WTC11 (cell line): ENCODE measurements around the gene FGF14. TPM values are rescaled to one million over a fixed set of nuclear protein-coding genes. Genes with fewer than 3 reads are reported as not detected.

Source experiments
- ATAC-seq: fragments of 200-7000 bp; cut with Tn5 transposase; 2 replicates; pipeline ENCODE4 v1.10.0; 2021; ENCODE audit warnings: mild to moderate bottlenecking, moderate library complexity
- CTCF ChIA-PET: fragments of 300-600 bp; sonication (Branson Sonifier 250); formaldehyde crosslinking; loops from one replicate; lab custom pipeline; 2021; ENCODE audit warnings: antibody characterized with exemption; lab: Charles Lee
- POLR2A ChIA-PET: fragments of 350-600 bp; sonication (Branson Sonifier 250); formaldehyde crosslinking; loops from one replicate; lab custom pipeline; 2021; ENCODE audit warnings: antibody characterized with exemption; lab: Charles Lee
- DNase-seq: peaks from one replicate; pipeline ENCODE4 v3.0.0; 2021; ENCODE audit warnings: low spot score
- H3K27ac Mint-ChIP-seq: 2 replicates; pipeline ENCODE4 v1.8.0; 2021; ENCODE audit warnings: mixed read lengths
- H3K27me3 Mint-ChIP-seq: 2 replicates; pipeline ENCODE4 v1.8.0; 2021; ENCODE audit warnings: low read depth, mild to moderate bottlenecking, moderate library complexity, mixed read lengths
- H3K36me3 Mint-ChIP-seq: 2 replicates; pipeline ENCODE4 v1.8.0; 2021; ENCODE audit warnings: mixed read lengths
- H3K4me1 Mint-ChIP-seq: 2 replicates; pipeline ENCODE4 v1.8.0; 2022; ENCODE audit warnings: mixed read lengths
- H3K4me3 Mint-ChIP-seq: 2 replicates; pipeline ENCODE4 v1.8.0; 2021; ENCODE audit warnings: mild to moderate bottlenecking, moderate library complexity, mixed read lengths
- H3K9me3 Mint-ChIP-seq: 2 replicates; pipeline ENCODE4 v1.8.0; 2021; ENCODE audit warnings: mixed read lengths
- ARID4B ChIP-seq: sonication (generic); formaldehyde crosslinking; IDR thresholded peaks from 2 replicates; pipeline ENCODE4 v1.8.0; 2023; ENCODE audit warnings: missing genetic modification reagents, mild to moderate bottlenecking, borderline replicate concordance
- CREM ChIP-seq: sonication (generic); formaldehyde crosslinking; IDR thresholded peaks from 2 replicates; pipeline ENCODE4 v1.8.1; 2022; ENCODE audit warnings: mild to moderate bottlenecking, missing genetic modification reagents, moderate library complexity
- ERG ChIP-seq: fragments of 250-450 bp; sonication (Bioruptor Pico); IDR thresholded peaks from 2 replicates; pipeline ENCODE4 v1.8.0; 2021; ENCODE audit warnings: mild to moderate bottlenecking
- ESRRA ChIP-seq: sonication (generic); formaldehyde crosslinking; IDR thresholded peaks from 2 replicates; pipeline ENCODE4 v1.8.1; 2022; ENCODE audit warnings: mild to moderate bottlenecking, missing genetic modification reagents, borderline replicate concordance
- FOXP4 ChIP-seq: sonication (generic); formaldehyde crosslinking; IDR thresholded peaks from 2 replicates; pipeline ENCODE4 v1.8.0; 2022; ENCODE audit warnings: mild to moderate bottlenecking, missing genetic modification reagents
- GRHL2 ChIP-seq: fragments of 250-450 bp; sonication (Bioruptor Pico); IDR thresholded peaks from 2 replicates; pipeline ENCODE4 v1.8.0; 2022; ENCODE audit warnings: mild to moderate bottlenecking, moderate library complexity; ENCODE audit not compliant: insufficient replicate concordance, severe bottlenecking
- HMGXB4 ChIP-seq: sonication (generic); formaldehyde crosslinking; IDR thresholded peaks from 2 replicates; pipeline ENCODE4 v1.8.1; 2023; ENCODE audit warnings: mild to moderate bottlenecking, moderate library complexity, missing genetic modification reagents
- NFATC4 ChIP-seq: fragments of 250-450 bp; sonication (Bioruptor Pico); IDR thresholded peaks from 2 replicates; pipeline ENCODE4 v1.9.0; 2021; ENCODE audit warnings: mild to moderate bottlenecking
- NR3C1 ChIP-seq: sonication (generic); formaldehyde crosslinking; conservative IDR thresholded peaks from 2 replicates; pipeline ENCODE4 v1.8.1; 2023; ENCODE audit warnings: low read depth, mild to moderate bottlenecking, missing genetic modification reagents
- SOX15 ChIP-seq: fragments of 250-450 bp; sonication (Bioruptor Pico); IDR thresholded peaks from 2 replicates; pipeline ENCODE4 v1.9.0; 2021; ENCODE audit warnings: mild to moderate bottlenecking
- STAT6 ChIP-seq: sonication (generic); formaldehyde crosslinking; conservative IDR thresholded peaks from 2 replicates; pipeline ENCODE4 v1.8.1; 2023; ENCODE audit warnings: mild to moderate bottlenecking, low read depth, missing genetic modification reagents, moderate library complexity
- USF2 ChIP-seq: sonication (generic); formaldehyde crosslinking; IDR thresholded peaks from 2 replicates; pipeline ENCODE4 v1.8.1; 2023; ENCODE audit warnings: mild to moderate bottlenecking, missing genetic modification reagents, moderate library complexity
- ZMAT4 ChIP-seq: fragments of 250-450 bp; sonication (Bioruptor Pico); IDR thresholded peaks from 2 replicates; pipeline ENCODE4 v1.9.0; 2021; ENCODE audit warnings: mild to moderate bottlenecking
- ZNF416 ChIP-seq: fragments of 250-450 bp; sonication (Bioruptor Pico); IDR thresholded peaks from 2 replicates; pipeline ENCODE4 v1.9.0; 2021; ENCODE audit warnings: mild to moderate bottlenecking, inconsistent platforms
- ZNF423 ChIP-seq: fragments of 250-450 bp; sonication (Bioruptor Pico); IDR thresholded peaks from 2 replicates; pipeline ENCODE4 v2.1.2; 2022; ENCODE audit warnings: mild to moderate bottlenecking, moderate library complexity
- total RNA-seq: library from RNA; stranded (reverse); gene quantifications from 3 replicates; pipeline ENCODE4 v1.2.3, GENCODE V29; 2021

FGF14 gene
- total RNA-seq, 1 experiment from 2014 or later, result 0.28 TPM

- TF ChIP-seq HMGXB4 (CRISPR knock-in tag), result no peak
- no peak for TF ChIP-seq ARID4B
- no peak for TF ChIP-seq FOXP4
- no peak for TF ChIP-seq ESRRA (CRISPR knock-in tag)
- TF ChIP-seq ZNF423 (CRISPR knock-in tag), result no peak
- TF ChIP-seq ZNF416 (CRISPR knock-in tag), result no peak
- no peak for TF ChIP-seq STAT6 (CRISPR knock-in tag)
- TF ChIP-seq ERG (CRISPR knock-in tag), result no peak
- TF ChIP-seq GRHL2 (CRISPR knock-in tag), result no peak
- TF ChIP-seq NR3C1 (CRISPR knock-in tag), result no peak
- TF ChIP-seq USF2 (CRISPR knock-in tag), result no peak
Observed at GRCh38 chr13:102045731-102046130, 356.1 kb downstream of the FGF14 start (continued).

GRCh38 chr13:102042746-102043145 is 359.1 kb downstream of the FGF14 start:
- no peak for ATAC-seq
- H3K27me3 Mint-ChIP-seq, result no peaks in the 10 kb centered on the region
- DNase-seq, result no peak
- H3K36me3 Mint-ChIP-seq, result no peaks in the 10 kb centered on the region
- ChIA-PET CTCF (no interaction called here), POLR2A (no interaction called here)
- H3K27ac Mint-ChIP-seq, result no peak overlapping the region
- H3K9me3 Mint-ChIP-seq, result peaks cover 7% of the 10 kb centered on the region; the same call in 1 of the 2 replicates
- no peak overlapping the region for H3K4me3 Mint-ChIP-seq
- H3K4me1 Mint-ChIP-seq, result no peaks in the 10 kb centered on the region; the same call in 1 of the 2 replicates
- TF ChIP-seq SOX15 (CRISPR knock-in tag) (no peak), NFATC4 (CRISPR knock-in tag) (no peak), ARID4B (no peak), HMGXB4 (CRISPR knock-in tag) (no peak), CREM (CRISPR knock-in tag) (no peak), ZMAT4 (CRISPR knock-in tag) (no peak)
